Measurements from ENCODE around the gene ATG2A.

GRCh38 chr11:64909653-64910343, 7.2 kb downstream of the ATG2A start:
- TF ChIP-seq POLR2AphosphoS5 (IDR thresholded peaks at IDR 0.05; ENCODE audit: insufficient read depth, low read depth, low read length): no peak
- no peak for TF ChIP-seq POLR2A (IDR thresholded peaks at IDR 0.05; ENCODE audit: low read depth, low read length)
- TF ChIP-seq CTCF (IDR thresholded peaks at IDR 0.05; ENCODE audit: extremely low read depth in 1 of 2, insufficient read depth in 1 of 2, low read depth in 1 of 2, low read length in 2 of 2): no peak
